GM12878 (cell line): Measurements from ENCODE around the gene TOP2A. TPM values are rescaled to one million over a fixed set of nuclear protein-coding genes. Genes with fewer than 3 reads are reported as not detected.

Experiments used
- ATAC-seq: fragments of 200-7000 bp; cut with Tn5 transposase; 3 replicates; pipeline ENCODE4 v1.9.1; 2020; ENCODE audit warnings: mild to moderate bottlenecking, moderate library complexity
- BruUV-seq: library from RNA; stranded (reverse); fragments of 400-500 nt; replicated peaks from 2 replicates; lab custom pipeline; 2021; lab: Mats Ljungman, UMichigan
- CTCF ChIA-PET: fragments of 300-600 bp; sonication (Branson Sonifier 250); formaldehyde crosslinking; extraction: SDS; loops from one replicate; lab custom pipeline; 2021; ENCODE audit warnings: inconsistent platforms; lab: Yijun Ruan, JAX
- POLR2A ChIA-PET: fragments of 350-600 bp; formaldehyde crosslinking; extraction: SDS; loops from one replicate; lab custom pipeline; 2021; ENCODE audit warnings: inconsistent platforms; lab: Charles Lee
- RAD21 ChIA-PET: fragments of 300-600 bp; sonication (Branson Sonifier 250); formaldehyde crosslinking; loops from one replicate; lab custom pipeline; 2023; ENCODE audit warnings: antibody characterized with exemption; ENCODE audit not compliant: unreplicated experiment; lab: Charles Lee
- SMC1A ChIA-PET: fragments of 300-600 bp; sonication (Branson Sonifier 250); formaldehyde crosslinking; loops from one replicate; lab custom pipeline; 2023; ENCODE audit not compliant: unreplicated experiment, uncharacterized antibody; lab: Charles Lee
- DNase-seq: peaks from one replicate; pipeline ENCODE4 v3.0.0-alpha.2; 2011; ENCODE audit warnings: low read depth, low spot score
- FAIRE-seq: peaks from 3 replicates; lab custom pipeline; 2011; peaks lifted over from hg19 to GRCh38; lab: Jason Lieb, UNC
- H2AFZ ChIP-seq: 2 replicates; pipeline ENCODE4 v1.6.0; 2011; ENCODE audit warnings: low read depth, low read length, control low read depth; ENCODE audit not compliant: control insufficient read depth
- H3K27ac ChIP-seq: 2 replicates; pipeline ENCODE4 v1.5.1; 2011; ENCODE audit warnings: control low read depth; ENCODE audit not compliant: control insufficient read depth, insufficient read depth
- H3K27me3 ChIP-seq, 2 experiments: replicated peaks in 1 of 2; 2 replicates each; pipeline versions ENCODE4 v1.6.0 to v1.6.1; 2011; ENCODE audit warnings: low read length in 1 of 2; ENCODE audit not compliant: control insufficient read depth in 2 of 2, insufficient read depth in 2 of 2
- H3K36me3 ChIP-seq, 2 experiments: 2 replicates each; pipeline ENCODE4 v1.5.1; 2011; ENCODE audit warnings: low read length in 1 of 2; ENCODE audit not compliant: control insufficient read depth in 2 of 2, insufficient read depth in 2 of 2
- H3K4me1 ChIP-seq: 2 replicates; pipeline ENCODE4 v1.6.1; 2011; ENCODE audit warnings: mild to moderate bottlenecking, low read length, moderate library complexity, mixed read lengths; ENCODE audit not compliant: control insufficient read depth, insufficient read depth
- H3K4me2 ChIP-seq: 2 replicates; pipeline ENCODE4 v1.6.0; 2011; ENCODE audit warnings: control low read depth; ENCODE audit not compliant: control insufficient read depth, insufficient read depth
- H3K4me3 ChIP-seq: fragments of 200-600 bp; sonication (generic); 2 replicates; pipeline ENCODE4 v1.5.1; 2016
- H3K79me2 ChIP-seq: 2 replicates; pipeline ENCODE4 v1.6.0; 2011; ENCODE audit warnings: low read length; ENCODE audit not compliant: control insufficient read depth, insufficient read depth
- H3K9ac ChIP-seq: 2 replicates; pipeline ENCODE4 v1.8.0; 2011; ENCODE audit warnings: low read length, control low read depth, mixed read lengths; ENCODE audit not compliant: control insufficient read depth, insufficient read depth
- H3K9me3 ChIP-seq: replicated peaks from 3 replicates; pipeline ENCODE4 v1.5.1; 2011; ENCODE audit warnings: mild to moderate bottlenecking, low read length; ENCODE audit not compliant: control insufficient read depth, insufficient read depth
- H4K20me1 ChIP-seq: 2 replicates; pipeline ENCODE4 v1.6.0; 2011; ENCODE audit not compliant: control insufficient read depth, insufficient read depth
- BMI1 ChIP-seq: fragments of 450-650 bp; IDR thresholded peaks from 2 replicates; pipeline ENCODE4 v1.6.1; 2016; ENCODE audit warnings: mild to moderate bottlenecking, moderate library complexity, borderline replicate concordance
- IKZF1 ChIP-seq: fragments of 450-650 bp; conservative IDR thresholded peaks from 2 replicates; pipeline ENCODE4 v1.6.1; 2017; ENCODE audit warnings: antibody characterized with exemption, mild to moderate bottlenecking
- KDM1A ChIP-seq: fragments of 200-600 bp; sonication (generic); IDR thresholded peaks from 2 replicates; pipeline ENCODE4 v1.6.1; 2016; ENCODE audit warnings: borderline replicate concordance
- PBX3 ChIP-seq: IDR thresholded peaks from 2 replicates; pipeline ENCODE4 v1.6.1; 2011; ENCODE audit warnings: mild to moderate bottlenecking, low read depth, low read length, moderate library complexity; ENCODE audit not compliant: insufficient replicate concordance
- RBBP5 ChIP-seq: fragments of 200-600 bp; sonication (generic); conservative IDR thresholded peaks from 2 replicates; pipeline ENCODE4 v1.6.1; 2016
- WGBS: methylation state at CpG from one replicate; pipeline ENCODE4 v1.1.6; 2016; ENCODE audit warnings: low lambda C conversion rate; ENCODE audit not compliant: insufficient replicate concordance, insufficient coverage; ENCODE audit errors: missing lambda C conversion rate; 5-methylcytosine and 5-hydroxymethylcytosine counted together
- in situ Hi-C: fragments of 300-500 bp; cut with MboI; formaldehyde crosslinking; loops from 9 replicates; pipeline ENCODE4 v1.14.3; 2018; ENCODE audit warnings: mixed read lengths
- intact Hi-C: fragments of 100-400 bp; cut with micrococcal nuclease; formaldehyde crosslinking; loops from one replicate; pipeline ENCODE4 v1.14.2; 2022; ENCODE audit not compliant: unreplicated experiment
- polyA plus RNA-seq, 11 experiments: library from polyadenylated mRNA; depleted of rRNA in 4 of 11; unstranded in 6 of 11; stranded (reverse) in 5 of 11; fragments of >200 nt; fragmentation: Nextera tagmentation in 4 of 11; fragmentation: Illumina TruSeq in 1 of 11; extraction: Ambion mirVana in 4 of 11; extraction: Trizol in 1 of 11; gene quantifications; 1 replicate in 1 of 11; 2 replicates in 10 of 11; pipeline versions ENCODE4 v1.2.1 to v1.2.3, GENCODE V29; 2011 to 2016; ENCODE audit warnings: inconsistent platforms in 2 of 11, missing spikeins in 2 of 11, low read depth in 1 of 11
- total RNA-seq, 4 experiments: library from RNA; depleted of rRNA in 3 of 4; stranded (reverse); fragments of >200 nt in 3 of 4; fragmentation: Illumina TruSeq in 1 of 4; extraction: Trizol in 1 of 4; gene quantifications; 2 replicates each; pipeline versions ENCODE4 v1.2.1 to v1.2.3, GENCODE V29; 2013 to 2021

Gene TOP2A
- total and polyA plus RNA-seq, 10 of the 15 experiments (the other 5 are each of a cell fraction or from before 2014, with no cell fraction given): 117 to 275 (median 232) TPM

GRCh38 chr17:40350689-40351358, 66.9 kb downstream of the TOP2A start:
- H3K4me1 ChIP-seq: peaks cover 21% of the 10 kb centered on the region
- TSS peak; percentile 49 for BruUV-seq

GRCh38 chr17:40349895-40350688, 67.6 kb downstream of the TOP2A start:
- in situ Hi-C loops (loop anchor here (5.0 kb wide), 1 partner anchor 48 kb away; no protein-coding TSS in a partner anchor), intact Hi-C loops (no loop called here)
- FAIRE-seq (no peak), DNase-seq (no peak), ATAC-seq (no peak)
- Histone ChIP-seq H4K20me1 (no peaks in the 10 kb centered on the region), H3K27ac (no peak overlapping the region), H2AFZ (no peak overlapping the region), H3K4me1 (peaks cover 27% of the 10 kb centered on the region), H3K4me2 (no peak overlapping the region), H3K27me3 (no peaks in the 10 kb centered on the region), H3K9me3 (no peaks in the 10 kb centered on the region), H3K79me2 (peaks cover 19% of the 10 kb centered on the region), H3K36me3 (peaks cover 18 to 48% of the 10 kb centered on the region in 2 experiments), H3K9ac (no peak overlapping the region), H3K4me3 (no peak overlapping the region)
- BruUV-seq: no TSS peak
- ChIA-PET POLR2A (no interaction called here), SMC1A (no interaction called here), RAD21 (interaction anchor here (0.7 to 8.2 kb wide), 2 partner anchors 15 to 45 kb away, joined by 3 to 271 read pairs; partner anchors contain the start of gene RARA), CTCF (interaction anchor here (0.9 to 9.1 kb wide), 2 partner anchors 8 to 44 kb away, joined by 3 to 311 read pairs; partner anchors contain the start of gene RARA)
- WGBS: 89% methylated on average over 19 of the region's 19 CpGs
- TF ChIP-seq IKZF1: no peak
- 0 out of 2 replicates have a peak, but pooled peaks have one; percentile 43 for TF ChIP-seq BMI1
- TF ChIP-seq PBX3: peak; percentile 46
- no peak for TF ChIP-seq RBBP5

More at GRCh38 chr17:40350689-40351358, 66.9 kb downstream of the TOP2A start:
- H3K9me3 ChIP-seq: no peaks in the 10 kb centered on the region
- in situ Hi-C loops (loop anchor here (5.0 kb wide), 1 partner anchor 49 kb away; no protein-coding TSS in a partner anchor), intact Hi-C loops (no loop called here)
- H3K4me2 ChIP-seq: no peak overlapping the region
- peaks cover 11% of the 10 kb centered on the region for H3K79me2 ChIP-seq
- ChIA-PET RAD21 (interaction anchor here (0.7 to 8.2 kb wide), 3 partner anchors 12 to 46 kb away, joined by 3 to 271 read pairs (median 4); partner anchors contain the start of gene RARA), SMC1A (interaction anchor here (5.3 kb wide), 1 partner anchor 47 kb away, joined by 142 read pairs; no protein-coding TSS in a partner anchor), POLR2A (interaction anchor here (1.0 kb wide), 1 partner anchor 43 kb away, joined by 3 read pairs; no protein-coding TSS in a partner anchor), CTCF (interaction anchor here (0.8 to 9.1 kb wide), 3 partner anchors 9 to 50 kb away, joined by 3 to 311 read pairs (median 5); partner anchors contain the start of gene RARA)
- H3K9ac ChIP-seq: no peak overlapping the region
- H3K36me3 ChIP-seq: peaks cover 18 to 54% of the 10 kb centered on the region in 2 experiments
- no peaks in the 10 kb centered on the region for H3K27me3 ChIP-seq
- FAIRE-seq (no peak), ATAC-seq (no peak), DNase-seq (no peak)
- 89% methylated on average over 6 of the region's 17 CpGs for WGBS
- no peak overlapping the region for H3K4me3 ChIP-seq
- H2AFZ ChIP-seq: no peak overlapping the region
- H4K20me1 ChIP-seq: no peaks in the 10 kb centered on the region
- no peak overlapping the region for H3K27ac ChIP-seq
- TF ChIP-seq KDM1A: no peak
